GM12878 (cell line): ENCODE measurements around the gene HRH3.

Experiments
- CHD4 ChIP-seq: fragments of 200-600 bp; sonication (generic); IDR thresholded peaks from 2 replicates; pipeline ENCODE4 v1.6.1; 2016; ENCODE audit warnings: mild to moderate bottlenecking
- POLR2A ChIP-seq: IDR thresholded peaks from 2 replicates; pipeline ENCODE4 v1.6.1; 2011; ENCODE audit warnings: low read depth, mild to moderate bottlenecking, low read length

- TF ChIP-seq CHD4 (no peak), POLR2A (no peak)
These were observed 13.6 kb upstream of the HRH3 start for GRCh38 chr20:62233684-62234083.
